SK-MEL-5 (cell line): ENCODE data around the gene ACBD6. TPM values are rescaled to one million over a fixed set of nuclear protein-coding genes. Genes with fewer than 3 reads are reported as not detected.

Experiments used
- DNase-seq: peaks from one replicate; pipeline ENCODE4 v3.0.0-alpha.2; 2016; ENCODE audit warnings: low read depth, low spot score
- in situ Hi-C: cut with HindIII; loops from 2 replicates; pipeline ENCODE4 v1.10.0; 2016; ENCODE audit warnings: low sequenced_read_pairs, high pct_unique_total_duplicates, low pct_unique_long_range_greater_than_20kb
- total RNA-seq: library from RNA; depleted of rRNA; stranded (reverse); fragments of >200 nt; shearing (Covaris generic); gene quantifications from 2 replicates; pipeline ENCODE4 v1.2.3, GENCODE V29; 2014

Gene ACBD6
- total RNA-seq, 1 experiment from 2014 or later: 46.0 TPM

DNA sequence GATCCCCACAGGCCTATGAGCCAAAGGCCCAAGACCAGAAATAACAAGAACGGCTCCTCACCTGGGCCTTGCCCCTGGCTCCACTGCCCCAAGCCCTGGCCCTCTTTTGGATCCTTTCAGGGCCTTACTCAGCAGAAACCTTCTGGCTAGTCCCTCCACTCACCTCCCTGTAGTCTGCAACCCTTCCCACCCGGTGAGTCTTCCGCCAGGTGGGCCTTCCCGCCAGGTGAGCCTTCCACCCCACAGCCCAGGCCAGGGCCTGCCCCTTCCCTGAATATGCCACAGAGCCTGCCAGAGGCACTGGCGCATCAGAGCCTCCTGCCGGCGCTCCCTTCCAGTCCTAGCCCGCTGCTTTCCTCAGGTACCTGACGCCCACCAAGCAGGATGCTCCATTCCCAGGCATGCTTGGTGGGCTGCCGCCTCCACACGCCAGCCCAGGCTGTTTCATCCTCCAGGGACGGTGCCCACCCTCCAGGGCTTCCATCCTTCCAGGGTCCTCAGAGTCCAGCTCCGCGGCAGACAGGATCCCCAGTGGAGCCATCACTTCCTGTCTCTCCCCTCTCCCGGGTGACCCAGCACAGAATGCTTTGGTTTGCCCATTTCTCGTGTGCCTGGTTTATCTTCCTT, 251.4 kb downstream of the ACBD6 start:
- no peak for DNase-seq
- in situ Hi-C loops: no loop called here

DNA sequence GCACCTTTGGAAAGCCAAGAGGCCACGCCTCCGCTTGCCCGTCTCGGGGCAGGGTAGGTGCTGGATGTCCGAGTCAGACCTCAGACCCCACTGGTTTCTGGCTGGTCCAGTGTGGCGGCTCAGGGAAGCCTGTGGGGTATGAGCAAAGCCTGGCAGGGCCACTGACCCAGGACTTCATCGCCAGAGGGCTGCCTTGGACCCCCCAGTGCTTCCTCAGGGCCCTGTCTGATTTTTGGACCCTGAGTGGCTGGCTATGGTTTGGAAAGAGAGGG, 251.9 kb downstream of the ACBD6 start:
- no peak for DNase-seq
- in situ Hi-C loops: no loop called here

- in situ Hi-C loops: no loop called here
- DNase-seq: no peak
These were observed 252.5 kb downstream of the ACBD6 start for GRCh38 chr1:180249725-180250498.

DNA sequence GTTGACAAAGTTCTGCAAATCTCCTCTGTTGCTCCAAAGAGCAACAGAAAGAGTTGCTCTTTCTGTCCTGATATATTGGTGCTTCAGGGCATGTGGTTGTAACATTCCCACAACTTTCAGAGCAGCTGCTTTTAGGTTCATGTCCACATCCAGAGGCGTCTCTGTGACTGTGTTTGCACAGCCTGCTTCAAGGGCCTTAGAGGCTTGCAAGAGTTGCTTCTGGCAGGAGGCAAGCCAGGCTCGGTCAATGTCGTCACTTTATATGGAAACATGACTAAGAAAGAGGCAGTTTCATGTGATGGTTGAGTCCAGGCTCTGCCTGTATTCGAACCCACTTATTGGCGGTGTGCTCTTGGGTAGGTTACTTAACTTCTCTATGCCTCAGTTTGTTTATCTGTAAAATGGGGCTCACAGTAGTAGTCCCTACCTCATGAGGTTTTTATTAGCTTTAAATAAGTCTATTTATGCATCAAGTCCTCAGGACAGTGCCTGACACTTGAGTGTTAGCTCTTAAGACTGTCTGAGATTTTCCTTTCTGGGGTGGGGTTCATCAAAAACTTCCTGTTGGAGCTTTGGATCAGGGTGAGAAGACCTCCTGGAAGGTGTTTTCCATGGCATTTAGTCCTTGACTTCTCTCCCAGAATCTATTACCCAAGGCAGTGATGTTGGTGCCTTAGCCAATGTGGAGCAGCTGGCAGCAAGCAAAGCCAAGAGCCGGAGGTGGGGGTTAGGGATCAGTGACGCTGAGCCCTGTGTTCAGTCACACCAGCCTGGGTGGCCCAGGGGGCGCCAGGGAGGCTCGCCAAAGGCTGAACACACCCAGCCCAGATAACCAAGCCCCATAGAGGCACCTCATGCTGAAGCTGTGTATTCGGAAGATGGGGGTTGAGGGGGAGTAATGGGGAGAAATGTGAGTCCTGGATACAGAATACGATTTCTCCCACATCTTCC, 253.4 kb downstream of the ACBD6 start:
- in situ Hi-C loops: no loop called here
- DNase-seq: peak; percentile 13

- DNase-seq: no peak
- in situ Hi-C loops: no loop called here
These were observed 254.2 kb downstream of the ACBD6 start for GRCh38 chr1:180248176-180248575.

DNA sequence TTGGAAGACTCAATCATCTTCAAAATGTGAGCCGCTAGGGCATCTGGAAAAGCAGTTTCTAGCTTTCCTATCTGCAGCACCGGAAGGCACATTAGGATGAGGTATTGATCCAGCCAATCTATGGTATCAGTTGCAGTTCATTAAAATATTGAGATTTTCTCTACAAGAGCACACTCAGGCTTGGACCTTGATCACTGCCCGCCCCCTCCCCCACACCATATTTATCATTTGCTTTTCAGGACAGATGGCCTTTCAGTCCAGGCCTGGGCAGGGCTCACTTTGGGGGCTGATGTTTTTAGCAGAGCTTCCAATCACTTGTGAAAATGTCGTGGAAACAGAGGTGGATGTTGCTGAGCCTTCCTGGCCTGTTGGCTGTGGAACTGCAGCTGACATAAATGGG, 254.8 kb downstream of the ACBD6 start:
- no peak for DNase-seq
- in situ Hi-C loops: no loop called here

GRCh38 chr1:180247061-180247460, 255.3 kb downstream of the ACBD6 start:
- in situ Hi-C loops: no loop called here
- DNase-seq: peak; percentile 10

DNA sequence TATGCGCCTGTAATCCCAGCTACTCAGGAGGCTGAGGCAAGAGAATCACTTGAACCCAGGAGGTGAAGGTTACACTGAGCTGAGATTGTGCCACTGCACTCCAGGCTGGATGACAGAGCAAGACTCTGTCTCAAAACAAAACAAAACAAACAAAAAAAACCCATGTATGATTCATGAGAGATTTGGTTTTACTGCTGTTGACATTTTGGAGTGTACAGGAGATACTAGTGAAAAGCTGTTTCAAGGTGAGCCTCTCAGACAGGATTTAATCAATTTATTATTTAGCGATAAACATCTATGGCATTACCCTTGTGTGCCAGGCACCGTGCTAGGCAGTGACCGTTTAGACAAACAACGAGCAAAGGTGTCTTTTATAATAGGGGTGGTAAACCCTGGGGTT, 255.8 kb downstream of the ACBD6 start:
- no peak for DNase-seq

DNA sequence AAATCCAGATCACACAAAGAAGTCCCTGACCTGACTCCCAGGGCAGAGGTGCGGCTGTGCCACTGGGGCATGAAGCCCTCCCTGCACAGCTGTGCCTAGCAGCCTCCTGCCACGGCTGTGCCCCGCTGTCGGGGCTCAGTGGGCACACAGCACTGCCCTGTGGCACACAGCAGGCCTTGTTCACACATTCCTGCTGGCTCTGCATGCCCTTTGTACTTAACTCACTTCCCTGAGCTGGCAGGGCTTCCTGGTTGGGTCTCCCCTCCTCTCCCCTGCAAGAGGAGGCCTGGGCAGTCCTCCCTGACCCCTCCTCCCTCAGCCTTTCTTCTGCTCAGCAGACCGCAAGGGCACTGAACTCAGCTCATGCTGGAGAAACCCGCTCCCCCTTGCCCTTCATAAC, 257.5 kb downstream of the ACBD6 start:
- in situ Hi-C loops: no loop called here
- no peak for DNase-seq

More for the DNA sequence above, 255.8 kb downstream of the ACBD6 start:
- in situ Hi-C loops: no loop called here

DNA sequence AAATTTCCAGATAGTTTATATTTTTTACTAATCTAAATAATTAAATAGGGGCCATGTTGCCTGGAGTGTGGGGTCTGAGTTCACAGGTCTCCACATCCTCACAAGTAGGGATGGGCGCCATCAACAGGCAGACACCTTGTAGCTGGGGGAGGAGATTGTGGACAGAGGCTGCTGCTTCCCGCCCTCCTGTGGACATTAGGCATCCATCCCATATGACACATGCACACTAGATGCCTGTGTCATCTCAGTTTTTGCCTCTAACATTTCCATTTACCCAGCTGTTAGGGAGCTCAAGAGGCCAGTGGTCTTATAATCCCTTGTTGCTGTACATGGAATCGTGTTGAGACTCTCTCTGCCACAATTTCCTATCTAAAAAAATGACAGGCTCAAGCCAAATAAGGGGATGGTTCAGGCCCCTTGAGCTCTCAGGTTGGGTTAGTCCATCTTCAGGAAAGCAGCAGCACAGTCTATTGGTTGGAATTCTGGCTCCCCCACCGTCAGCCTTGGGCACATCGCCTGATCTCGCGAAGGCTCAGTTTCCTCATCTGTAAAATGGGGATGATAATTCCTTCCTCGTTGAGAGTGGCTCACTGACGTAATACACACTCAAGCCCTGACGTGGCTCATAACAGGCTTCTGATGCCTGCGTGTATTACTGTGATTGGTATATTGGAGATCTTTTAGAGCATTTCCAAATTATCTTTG, 258.7 kb downstream of the ACBD6 start:
- DNase-seq: no peak
- in situ Hi-C loops: no loop called here

- in situ Hi-C loops: no loop called here
- DNase-seq: peak; percentile 16
These were observed 260.4 kb downstream of the ACBD6 start for GRCh38 chr1:180241716-180242544.

DNA sequence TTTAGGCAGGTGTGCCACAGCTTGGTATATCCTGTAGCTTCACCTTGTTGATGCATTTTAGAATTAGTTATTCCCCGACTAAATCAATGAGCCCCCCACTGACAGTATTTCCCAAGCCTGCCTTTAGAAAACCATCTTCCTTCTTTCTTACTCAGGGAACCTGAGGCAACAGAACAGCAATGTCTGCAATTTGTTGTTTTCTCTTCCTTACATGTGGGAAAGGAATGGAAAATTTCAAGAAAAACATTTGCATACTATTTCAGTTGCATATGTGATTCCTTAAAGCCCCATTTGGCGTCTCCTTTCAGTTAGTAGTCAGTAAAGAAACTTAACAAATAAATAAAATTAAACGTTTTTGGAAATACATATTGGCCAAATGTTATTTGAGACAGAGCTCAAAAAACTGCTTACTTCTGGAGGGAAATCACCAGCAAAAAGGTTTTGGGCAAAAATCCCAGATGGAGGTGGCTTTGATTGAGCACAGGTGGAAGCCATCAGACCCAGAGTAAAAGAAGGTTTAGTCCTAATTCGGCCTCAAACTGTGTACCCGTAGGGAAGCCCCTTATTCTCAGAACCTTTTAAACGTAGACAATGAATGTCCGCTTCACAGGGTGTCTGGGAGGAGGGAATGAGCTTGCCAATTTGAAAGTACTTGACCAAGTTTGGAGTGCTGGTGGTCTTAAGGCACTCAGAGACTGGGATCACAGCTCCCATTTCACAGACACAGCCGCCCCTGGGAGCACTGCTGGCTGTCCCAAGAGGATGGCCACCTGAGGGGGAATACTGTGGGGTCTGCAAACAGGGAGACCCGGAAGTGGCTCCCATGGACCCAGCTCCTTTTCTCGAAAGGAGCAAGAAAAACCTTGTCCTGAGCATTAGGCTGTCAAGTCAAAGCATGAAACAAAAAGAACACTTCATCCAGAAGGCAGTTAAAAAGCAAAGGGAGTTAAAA, 263.0 kb downstream of the ACBD6 start:
- DNase-seq: no peak
- in situ Hi-C loops: no loop called here

DNA sequence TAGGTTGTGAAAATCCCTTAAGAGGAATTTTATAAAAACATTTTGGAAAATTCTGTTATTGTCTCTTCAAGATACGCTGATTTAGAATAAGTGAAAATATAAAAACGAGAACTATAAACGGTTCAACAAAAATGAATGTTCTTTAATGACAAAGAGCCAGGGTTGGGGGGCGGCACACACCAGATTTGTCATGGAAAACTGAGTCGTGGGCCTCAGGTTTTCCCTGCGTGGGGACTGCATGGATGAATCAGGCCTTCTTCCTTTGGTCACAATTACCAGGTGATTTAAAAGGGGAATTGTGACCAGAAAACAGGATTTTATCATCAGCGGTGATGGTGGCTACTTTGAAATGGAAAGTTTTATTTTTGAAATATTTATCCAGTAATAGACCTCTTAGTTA, 263.7 kb downstream of the ACBD6 start:
- DNase-seq: no peak
- in situ Hi-C loops: no loop called here
